K562 (cell line): Measurements from ENCODE around the gene GPR3. TPM values are rescaled to one million over a fixed set of nuclear protein-coding genes. Genes with fewer than 3 reads are reported as not detected.
A peak's percentile ranks its signal among the peaks of the same experiment; 100 is the strongest.

Experiments used
- ATAC-seq: fragments of 200-7000 bp; cut with Tn5 transposase; 3 replicates; pipeline ENCODE4 v1.9.1; 2020; ENCODE audit warnings: moderate library complexity
- BruUV-seq: library from RNA; stranded (reverse); fragments of 400-500 nt; replicated peaks from 2 replicates; lab custom pipeline; 2021; lab: Mats Ljungman, UMichigan
- CTCF ChIA-PET: fragments of 300-600 bp; formaldehyde crosslinking; extraction: SDS; loops from one replicate; lab custom pipeline; 2021; ENCODE audit warnings: low intra/inter-chr PET ratio; lab: Yijun Ruan, JAX
- POLR2A ChIA-PET: fragments of 300-600, 350-650 bp; sonication (Branson Sonifier 250); formaldehyde crosslinking; extraction: SDS; loops from one replicate; lab custom pipeline; 2021; ENCODE audit warnings: antibody characterized with exemption, inconsistent platforms; lab: Yijun Ruan, JAX
- DNase-seq, 4 experiments: peaks; one replicate each; pipeline versions ENCODE4 v3.0.0 to v3.0.0-alpha.2; 2011 to 2018; ENCODE audit warnings: low spot score in 3 of 4, mixed read lengths in 3 of 4; ENCODE audit errors: extremely low read depth in 1 of 4
- FAIRE-seq: peaks from 2 replicates; lab custom pipeline; 2011; peaks lifted over from hg19 to GRCh38; lab: Jason Lieb, UNC
- H2AFZ ChIP-seq: 2 replicates; pipeline ENCODE4 v1.6.0; 2011; ENCODE audit warnings: low read depth, low read length, control low read depth, inconsistent platforms
- H3K27ac ChIP-seq: fragments of 200-600 bp; 3 replicates; pipeline ENCODE4 v1.8.0; 2011; ENCODE audit warnings: low read depth, mild to moderate bottlenecking, control low read depth, inconsistent platforms, low read length, moderate library complexity, mixed read lengths; ENCODE audit errors: extremely low read depth
- H3K27me3 ChIP-seq, 2 experiments: fragments of 300-600 bp in 1 of 2; 2 replicates in 1 of 2; 3 replicates in 1 of 2; pipeline versions ENCODE4 v1.6.0 to v1.8.0; 2011; ENCODE audit warnings: inconsistent platforms in 2 of 2, low read length in 2 of 2, mild to moderate bottlenecking in 1 of 2, mixed read lengths in 1 of 2, moderate library complexity in 1 of 2; ENCODE audit not compliant: control insufficient read depth in 2 of 2, insufficient read depth in 2 of 2
- H3K36me3 ChIP-seq: fragments of 300-600 bp; 3 replicates; pipeline ENCODE4 v1.8.0; 2011; ENCODE audit warnings: mild to moderate bottlenecking, low read length, inconsistent platforms; ENCODE audit not compliant: control insufficient read depth, insufficient read depth
- H3K4me1 ChIP-seq, 2 experiments: fragments of 200-600 bp in 1 of 2; replicated peaks in 1 of 2; 2 replicates in 1 of 2; 3 replicates in 1 of 2; pipeline versions ENCODE4 v1.5.1 to v1.8.0; 2011; ENCODE audit warnings: inconsistent platforms in 2 of 2, low read length in 2 of 2, mild to moderate bottlenecking in 1 of 2, mixed read lengths in 1 of 2, moderate library complexity in 1 of 2; ENCODE audit not compliant: control insufficient read depth in 2 of 2, insufficient read depth in 2 of 2
- H3K4me2 ChIP-seq: 2 replicates; pipeline ENCODE4 v1.6.1; 2011; ENCODE audit warnings: low read length, control low read depth, inconsistent platforms, mixed read lengths; ENCODE audit not compliant: insufficient read depth
- H3K4me3 ChIP-seq: fragments of 200-600 bp; sonication (generic), shearing (Covaris generic); 2 replicates; pipeline ENCODE4 v1.5.1; 2016; ENCODE audit warnings: control low read depth, inconsistent platforms
- H3K79me2 ChIP-seq: fragments of 200-600 bp; 3 replicates; pipeline ENCODE4 v1.8.0; 2011; ENCODE audit warnings: low read length, inconsistent platforms; ENCODE audit not compliant: control insufficient read depth, insufficient read depth
- H3K9ac ChIP-seq, 2 experiments: 2 replicates each; pipeline versions ENCODE4 v1.6.0 to v1.6.1; 2011; ENCODE audit warnings: low read depth in 2 of 2, low read length in 2 of 2, control low read depth in 1 of 2, inconsistent platforms in 1 of 2, mild to moderate bottlenecking in 1 of 2, mixed read lengths in 1 of 2; ENCODE audit not compliant: insufficient read depth in 1 of 2
- H3K9me1 ChIP-seq: one replicate; pipeline ENCODE4 v1.6.0; 2011; ENCODE audit warnings: inconsistent platforms, mild to moderate bottlenecking, low read length, moderate library complexity; ENCODE audit not compliant: control insufficient read depth, insufficient read depth
- H3K9me3 ChIP-seq: replicated peaks from 2 replicates; pipeline ENCODE4 v1.5.1; 2011; ENCODE audit warnings: low read depth, low read length, inconsistent platforms; ENCODE audit not compliant: control insufficient read depth, insufficient read depth
- H4K20me1 ChIP-seq: replicated peaks from 2 replicates; pipeline ENCODE4 v1.6.1; 2011; ENCODE audit warnings: low read length, inconsistent platforms, mixed read lengths; ENCODE audit not compliant: control insufficient read depth, insufficient read depth
- POLR2G ChIP-seq: fragments of 200-400 bp; formaldehyde crosslinking; IDR thresholded peaks from 2 replicates; pipeline ENCODE4 v1.6.1; 2017; ENCODE audit warnings: low read depth, mild to moderate bottlenecking, antibody characterized with exemption, low read length, moderate library complexity
- RBM22 ChIP-seq: fragments of 200-400 bp; formaldehyde crosslinking; IDR thresholded peaks from 2 replicates; pipeline ENCODE4 v1.6.1; 2018; ENCODE audit warnings: low read length, low read depth; ENCODE audit not compliant: poor library complexity, severe bottlenecking
- TEAD2 ChIP-seq: fragments of 450-650 bp; IDR thresholded peaks from 2 replicates; pipeline ENCODE4 v1.6.1; 2016; ENCODE audit warnings: missing genetic modification characterization, control low read depth, missing compliant biosample characterization
- ZFX ChIP-seq: sonication (generic); formaldehyde crosslinking; IDR thresholded peaks from 2 replicates; pipeline ENCODE4 v1.8.0; 2022; ENCODE audit warnings: mild to moderate bottlenecking, missing genetic modification reagents, moderate library complexity
- WGBS: fragments of 100-300 bp; shearing (Covaris generic); methylation state at CpG from one replicate; pipeline ENCODE4 v1.1.6; 2016; ENCODE audit warnings: low coverage, mixed read lengths; ENCODE audit not compliant: insufficient coverage; ENCODE audit errors: missing lambda C conversion rate; 5-methylcytosine and 5-hydroxymethylcytosine counted together
- in situ Hi-C: fragments of 300-500 bp; cut with MboI; formaldehyde crosslinking; loops from 4 replicates; pipeline ENCODE4 v1.15.0; 2018; ENCODE audit warnings: inconsistent platforms, mixed read lengths
- intact Hi-C: fragments of 100-400 bp; cut with micrococcal nuclease; formaldehyde crosslinking; loops from 2 replicates; pipeline ENCODE4 v1.14.2; 2022
- polyA plus RNA-seq, 8 experiments: library from polyadenylated mRNA; depleted of rRNA in 4 of 8; stranded (reverse) in 5 of 8; unstranded in 3 of 8; fragments of >200 nt; fragmentation: Nextera tagmentation in 2 of 8; fragmentation: Illumina TruSeq in 1 of 8; extraction: Ambion mirVana in 2 of 8; extraction: Trizol in 1 of 8; gene quantifications; 2 replicates each; pipeline versions ENCODE4 v1.2.1 to v1.2.3, GENCODE V29; 2011 to 2014; ENCODE audit warnings: inconsistent platforms in 1 of 8, missing spikeins in 1 of 8
- total RNA-seq, 7 experiments: library from RNA; depleted of rRNA in 6 of 7; stranded (reverse); fragments of >200 nt in 6 of 7; fragmentation: Illumina TruSeq in 2 of 7; extraction: Trizol in 2 of 7; gene quantifications; 2 replicates each; pipeline versions ENCODE4 v1.2.1 to v1.2.3, GENCODE V29; 2011 to 2021; ENCODE audit warnings: low replicate concordance in 1 of 7
- TF ChIP-seq, protein P1 (sequence below): fragments of 450-650 bp; IDR thresholded peaks from 2 replicates; pipeline ENCODE4 v1.6.1; 2016; ENCODE audit warnings: mild to moderate bottlenecking, moderate library complexity

The GPR3 gene
- total and polyA plus RNA-seq, 9 of the 15 experiments (the other 6 are each of a cell fraction or from before 2014, with no cell fraction given), result 0.24 to 11.5 (median 3.7) TPM

DNA sequence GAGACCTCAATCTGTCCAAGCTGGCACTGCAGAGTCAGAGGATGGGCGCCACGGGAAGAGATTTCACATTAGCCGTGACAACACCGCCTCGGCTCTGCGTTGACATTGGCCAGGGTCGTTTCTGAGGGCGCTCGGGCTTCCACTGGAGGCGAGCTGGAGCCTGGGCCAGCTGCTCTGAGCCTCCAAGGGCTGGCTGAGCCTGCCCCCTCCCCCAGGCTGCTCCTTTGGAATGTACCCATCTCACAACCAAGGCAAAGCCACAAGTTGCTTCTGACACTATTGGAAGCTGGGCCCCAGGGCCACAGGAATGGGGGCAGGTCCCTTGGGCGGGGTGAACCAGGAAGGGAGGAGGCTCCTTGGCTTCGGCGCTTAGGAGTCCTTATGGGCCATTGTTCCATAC lies 12.7 kb downstream of the GPR3 start:
- Histone ChIP-seq H3K27me3 (no peaks in the 10 kb centered on the region), H3K9ac (no peak overlapping the region), H3K4me1 (peaks cover 0 to 12% of the 10 kb centered on the region in 2 experiments; a peak in 2 of 5 replicates), H3K27ac (no peak overlapping the region), H3K9me1 (no peaks in the 10 kb centered on the region), H3K36me3 (peaks cover 51% of the 10 kb centered on the region), H2AFZ (no peak overlapping the region), H3K79me2 (no peaks in the 10 kb centered on the region), H3K4me2 (no peak overlapping the region), H4K20me1 (no peaks in the 10 kb centered on the region), H3K4me3 (no peak overlapping the region), H3K9me3 (no peaks in the 10 kb centered on the region)
- no TSS peak for BruUV-seq
- CTCF ChIA-PET, result no interaction called here
- in situ Hi-C loops (no loop called here), intact Hi-C loops (no loop called here)
- POLR2A ChIA-PET, result interaction anchor here (0.6 to 2.2 kb wide), 6 partner anchors 8 to 461 kb away, joined by 3 to 11 read pairs (median 4); no protein-coding TSS in a partner anchor
- WGBS, result 85% methylated on average over 13 of the region's 13 CpGs
- ATAC-seq (no peak), FAIRE-seq (no peak), DNase-seq (no peak)
- TF ChIP-seq, protein P1, sequence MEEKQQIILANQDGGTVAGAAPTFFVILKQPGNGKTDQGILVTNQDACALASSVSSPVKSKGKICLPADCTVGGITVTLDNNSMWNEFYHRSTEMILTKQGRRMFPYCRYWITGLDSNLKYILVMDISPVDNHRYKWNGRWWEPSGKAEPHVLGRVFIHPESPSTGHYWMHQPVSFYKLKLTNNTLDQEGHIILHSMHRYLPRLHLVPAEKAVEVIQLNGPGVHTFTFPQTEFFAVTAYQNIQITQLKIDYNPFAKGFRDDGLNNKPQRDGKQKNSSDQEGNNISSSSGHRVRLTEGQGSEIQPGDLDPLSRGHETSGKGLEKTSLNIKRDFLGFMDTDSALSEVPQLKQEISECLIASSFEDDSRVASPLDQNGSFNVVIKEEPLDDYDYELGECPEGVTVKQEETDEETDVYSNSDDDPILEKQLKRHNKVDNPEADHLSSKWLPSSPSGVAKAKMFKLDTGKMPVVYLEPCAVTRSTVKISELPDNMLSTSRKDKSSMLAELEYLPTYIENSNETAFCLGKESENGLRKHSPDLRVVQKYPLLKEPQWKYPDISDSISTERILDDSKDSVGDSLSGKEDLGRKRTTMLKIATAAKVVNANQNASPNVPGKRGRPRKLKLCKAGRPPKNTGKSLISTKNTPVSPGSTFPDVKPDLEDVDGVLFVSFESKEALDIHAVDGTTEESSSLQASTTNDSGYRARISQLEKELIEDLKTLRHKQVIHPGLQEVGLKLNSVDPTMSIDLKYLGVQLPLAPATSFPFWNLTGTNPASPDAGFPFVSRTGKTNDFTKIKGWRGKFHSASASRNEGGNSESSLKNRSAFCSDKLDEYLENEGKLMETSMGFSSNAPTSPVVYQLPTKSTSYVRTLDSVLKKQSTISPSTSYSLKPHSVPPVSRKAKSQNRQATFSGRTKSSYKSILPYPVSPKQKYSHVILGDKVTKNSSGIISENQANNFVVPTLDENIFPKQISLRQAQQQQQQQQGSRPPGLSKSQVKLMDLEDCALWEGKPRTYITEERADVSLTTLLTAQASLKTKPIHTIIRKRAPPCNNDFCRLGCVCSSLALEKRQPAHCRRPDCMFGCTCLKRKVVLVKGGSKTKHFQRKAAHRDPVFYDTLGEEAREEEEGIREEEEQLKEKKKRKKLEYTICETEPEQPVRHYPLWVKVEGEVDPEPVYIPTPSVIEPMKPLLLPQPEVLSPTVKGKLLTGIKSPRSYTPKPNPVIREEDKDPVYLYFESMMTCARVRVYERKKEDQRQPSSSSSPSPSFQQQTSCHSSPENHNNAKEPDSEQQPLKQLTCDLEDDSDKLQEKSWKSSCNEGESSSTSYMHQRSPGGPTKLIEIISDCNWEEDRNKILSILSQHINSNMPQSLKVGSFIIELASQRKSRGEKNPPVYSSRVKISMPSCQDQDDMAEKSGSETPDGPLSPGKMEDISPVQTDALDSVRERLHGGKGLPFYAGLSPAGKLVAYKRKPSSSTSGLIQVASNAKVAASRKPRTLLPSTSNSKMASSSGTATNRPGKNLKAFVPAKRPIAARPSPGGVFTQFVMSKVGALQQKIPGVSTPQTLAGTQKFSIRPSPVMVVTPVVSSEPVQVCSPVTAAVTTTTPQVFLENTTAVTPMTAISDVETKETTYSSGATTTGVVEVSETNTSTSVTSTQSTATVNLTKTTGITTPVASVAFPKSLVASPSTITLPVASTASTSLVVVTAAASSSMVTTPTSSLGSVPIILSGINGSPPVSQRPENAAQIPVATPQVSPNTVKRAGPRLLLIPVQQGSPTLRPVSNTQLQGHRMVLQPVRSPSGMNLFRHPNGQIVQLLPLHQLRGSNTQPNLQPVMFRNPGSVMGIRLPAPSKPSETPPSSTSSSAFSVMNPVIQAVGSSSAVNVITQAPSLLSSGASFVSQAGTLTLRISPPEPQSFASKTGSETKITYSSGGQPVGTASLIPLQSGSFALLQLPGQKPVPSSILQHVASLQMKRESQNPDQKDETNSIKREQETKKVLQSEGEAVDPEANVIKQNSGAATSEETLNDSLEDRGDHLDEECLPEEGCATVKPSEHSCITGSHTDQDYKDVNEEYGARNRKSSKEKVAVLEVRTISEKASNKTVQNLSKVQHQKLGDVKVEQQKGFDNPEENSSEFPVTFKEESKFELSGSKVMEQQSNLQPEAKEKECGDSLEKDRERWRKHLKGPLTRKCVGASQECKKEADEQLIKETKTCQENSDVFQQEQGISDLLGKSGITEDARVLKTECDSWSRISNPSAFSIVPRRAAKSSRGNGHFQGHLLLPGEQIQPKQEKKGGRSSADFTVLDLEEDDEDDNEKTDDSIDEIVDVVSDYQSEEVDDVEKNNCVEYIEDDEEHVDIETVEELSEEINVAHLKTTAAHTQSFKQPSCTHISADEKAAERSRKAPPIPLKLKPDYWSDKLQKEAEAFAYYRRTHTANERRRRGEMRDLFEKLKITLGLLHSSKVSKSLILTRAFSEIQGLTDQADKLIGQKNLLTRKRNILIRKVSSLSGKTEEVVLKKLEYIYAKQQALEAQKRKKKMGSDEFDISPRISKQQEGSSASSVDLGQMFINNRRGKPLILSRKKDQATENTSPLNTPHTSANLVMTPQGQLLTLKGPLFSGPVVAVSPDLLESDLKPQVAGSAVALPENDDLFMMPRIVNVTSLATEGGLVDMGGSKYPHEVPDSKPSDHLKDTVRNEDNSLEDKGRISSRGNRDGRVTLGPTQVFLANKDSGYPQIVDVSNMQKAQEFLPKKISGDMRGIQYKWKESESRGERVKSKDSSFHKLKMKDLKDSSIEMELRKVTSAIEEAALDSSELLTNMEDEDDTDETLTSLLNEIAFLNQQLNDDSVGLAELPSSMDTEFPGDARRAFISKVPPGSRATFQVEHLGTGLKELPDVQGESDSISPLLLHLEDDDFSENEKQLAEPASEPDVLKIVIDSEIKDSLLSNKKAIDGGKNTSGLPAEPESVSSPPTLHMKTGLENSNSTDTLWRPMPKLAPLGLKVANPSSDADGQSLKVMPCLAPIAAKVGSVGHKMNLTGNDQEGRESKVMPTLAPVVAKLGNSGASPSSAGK, result no peak
- TF ChIP-seq TEAD2, result no peak
- TF ChIP-seq RBM22, result peak; percentile 94
- TF ChIP-seq POLR2G, result peak; percentile 64; the same call in 1 of the 2 replicates
- 0 out of 2 replicates have a peak, but pooled peaks have one; percentile 19 for TF ChIP-seq ZFX (CRISPR knock-in tag)
